CD4-positive, CD25-positive, alpha-beta regulatory T cell (primary cell): ENCODE results near the gene CAMK2D. TPM values are rescaled to one million over a fixed set of nuclear protein-coding genes. Genes with fewer than 3 reads are reported as not detected.

Source experiments
- ATAC-seq, 2 donors: fragments of 150-1000 bp; cut with Tn5 transposase; one replicate each; pipeline ENCODE4 v1.10.0; 2021; ENCODE audit warnings: low read depth in 2 of 2, moderate number of reproducible peaks in 2 of 2, moderate library complexity in 1 of 2
- DNase-seq, 3 donors: peaks; one replicate each; pipeline versions ENCODE4 v3.0.0 to v3.0.0-alpha.2; 2012 to 2022; ENCODE audit warnings: mixed read lengths in 1 of 3
- H3K27ac ChIP-seq: one replicate; pipeline ENCODE4 v1.7.0; 2013; ENCODE audit warnings: mild to moderate bottlenecking, low read length; ENCODE audit not compliant: insufficient read depth, poor library complexity, severe bottlenecking
- H3K27me3 ChIP-seq: one replicate; pipeline ENCODE4 v1.7.0; 2013; ENCODE audit warnings: low read length; ENCODE audit not compliant: control insufficient read depth, insufficient read depth
- H3K36me3 ChIP-seq: one replicate; pipeline ENCODE4 v1.7.0; 2013; ENCODE audit warnings: mild to moderate bottlenecking, low read length, moderate library complexity; ENCODE audit not compliant: control insufficient read depth, insufficient read depth
- H3K4me1 ChIP-seq: 2 replicates; pipeline ENCODE4 v1.7.0; 2013; ENCODE audit warnings: mild to moderate bottlenecking, low read length; ENCODE audit not compliant: insufficient read depth, control insufficient read depth, poor library complexity, severe bottlenecking
- H3K4me3 ChIP-seq: one replicate; pipeline ENCODE4 v1.7.0; 2013; ENCODE audit warnings: low read depth, mild to moderate bottlenecking, low read length, moderate library complexity
- H3K9me3 ChIP-seq, 2 experiments: 1 replicate in 1 of 2; 2 replicates in 1 of 2; pipeline ENCODE4 v1.7.0; 2013; ENCODE audit warnings: low read length in 2 of 2, mild to moderate bottlenecking in 1 of 2, moderate library complexity in 1 of 2; ENCODE audit not compliant: control insufficient read depth in 2 of 2
- H3K27ac Mint-ChIP-seq, 3 donors: one replicate each; pipeline ENCODE4 v1.8.0; 2020 to 2022; ENCODE audit warnings: mild to moderate bottlenecking in 3 of 3, mixed read lengths in 3 of 3, moderate library complexity in 2 of 3
- H3K27me3 Mint-ChIP-seq: one replicate; pipeline ENCODE4 v1.8.0; 2022; ENCODE audit warnings: mild to moderate bottlenecking, mixed read lengths
- H3K36me3 Mint-ChIP-seq: one replicate; pipeline ENCODE4 v1.8.0; 2020; ENCODE audit warnings: mixed read lengths
- H3K4me1 Mint-ChIP-seq, 4 donors: one replicate each; pipeline ENCODE4 v1.8.0; 2020 to 2022; ENCODE audit warnings: mixed read lengths in 4 of 4, mild to moderate bottlenecking in 1 of 4
- H3K4me3 Mint-ChIP-seq, 4 donors: one replicate each; pipeline ENCODE4 v1.8.0; 2020 to 2022; ENCODE audit warnings: mild to moderate bottlenecking in 4 of 4, mixed read lengths in 4 of 4, moderate library complexity in 3 of 4
- H3K9me3 Mint-ChIP-seq, 7 donors: one replicate each; pipeline ENCODE4 v1.8.0; 2020 to 2022; ENCODE audit warnings: mixed read lengths in 7 of 7, mild to moderate bottlenecking in 3 of 7, moderate library complexity in 2 of 7
- polyA plus RNA-seq, 4 donors: library from polyadenylated mRNA; unstranded; fragments of 300-500 nt; fragmentation: Illumina TruSeq; gene quantifications; one replicate each; pipeline ENCODE4 v1.2.3, GENCODE V29; 2021
- total RNA-seq: library from RNA; stranded (reverse); gene quantifications from one replicate; pipeline ENCODE4 v1.2.3, GENCODE V29; 2022

CAMK2D gene
- total and polyA plus RNA-seq, 5 donors from 2014 or later: 24.5 to 42.7 (median 26.2) TPM

- H3K27me3 Mint-ChIP-seq: no peaks in the 10 kb centered on the region
- peak overlapping the region; percentile 17 to 58 (median 35) for H3K4me3 Mint-ChIP-seq
- Histone ChIP-seq H3K9me3 (no peaks in the 10 kb centered on the region), H3K4me1 (peaks cover 40% of the 10 kb centered on the region), H3K4me3 (peak overlapping the region; percentile 55), H3K27ac (no peak overlapping the region), H3K27me3 (no peaks in the 10 kb centered on the region), H3K36me3 (peaks cover 7% of the 10 kb centered on the region)
- H3K4me1 Mint-ChIP-seq: peaks cover 39 to 65% (median 45%) of the 10 kb centered on the region in 4 donors
- DNase-seq: peak in 1 of 3 donors; percentile 64
- peak overlapping the region in 1 of 3 donors; percentile 15 for H3K27ac Mint-ChIP-seq
- peak; percentile 56 to 70 for ATAC-seq
- H3K36me3 Mint-ChIP-seq: peaks cover 15% of the 10 kb centered on the region
- H3K9me3 Mint-ChIP-seq: no peaks in the 10 kb centered on the region
These were observed 5.5 kb downstream of the CAMK2D start for GRCh38 chr4:113756005-113756410.

- H3K27ac ChIP-seq: no peak overlapping the region
- H3K4me1 ChIP-seq: peaks cover 7% of the 10 kb centered on the region
- DNase-seq (no peak), ATAC-seq (no peak)
- Mint-ChIP-seq H3K36me3 (peaks cover 24% of the 10 kb centered on the region), H3K4me1 (peaks cover 24 to 52% (median 40%) of the 10 kb centered on the region in 4 donors), H3K27me3 (no peaks in the 10 kb centered on the region), H3K9me3 (peaks cover 0 to 2% (median 0%) of the 10 kb centered on the region in 7 donors), H3K27ac (peak overlapping the region in 1 of 3 donors; percentile 50), H3K4me3 (no peak overlapping the region)
- H3K4me3 ChIP-seq: no peak overlapping the region
- no peaks in the 10 kb centered on the region for H3K27me3 ChIP-seq
- no peaks in the 10 kb centered on the region for H3K9me3 ChIP-seq
- H3K36me3 ChIP-seq: peaks cover 9% of the 10 kb centered on the region
These were observed 10.8 kb downstream of the CAMK2D start for GRCh38 chr4:113750734-113751133.

- ATAC-seq (no peak), DNase-seq (no peak)
- Mint-ChIP-seq H3K36me3 (peaks cover 24% of the 10 kb centered on the region), H3K4me1 (peaks cover 20 to 49% (median 36%) of the 10 kb centered on the region in 4 donors), H3K4me3 (peak overlapping the region in 1 of 4 donors; percentile 32), H3K27me3 (no peaks in the 10 kb centered on the region), H3K9me3 (peaks cover 0 to 2% (median 0%) of the 10 kb centered on the region in 7 donors), H3K27ac (peak overlapping the region in 1 of 3 donors; percentile 50)
- H3K4me1 ChIP-seq: peaks cover 4% of the 10 kb centered on the region
- no peaks in the 10 kb centered on the region for H3K27me3 ChIP-seq
- no peaks in the 10 kb centered on the region for H3K9me3 ChIP-seq
- peaks cover 9% of the 10 kb centered on the region for H3K36me3 ChIP-seq
- H3K27ac ChIP-seq: no peak overlapping the region
- H3K4me3 ChIP-seq: no peak overlapping the region
These were observed 11.2 kb downstream of the CAMK2D start for GRCh38 chr4:113750296-113750695.

GRCh38 chr4:113749178-113749577 lies 12.4 kb downstream of the CAMK2D start:
- ATAC-seq: no peak
- Histone ChIP-seq H3K4me1 (no peaks in the 10 kb centered on the region), H3K9me3 (no peaks in the 10 kb centered on the region), H3K36me3 (peaks cover 9% of the 10 kb centered on the region), H3K27me3 (no peaks in the 10 kb centered on the region), H3K27ac (no peak overlapping the region), H3K4me3 (no peak overlapping the region)
- H3K4me1 Mint-ChIP-seq: peaks cover 20 to 43% (median 34%) of the 10 kb centered on the region in 4 donors
- H3K27me3 Mint-ChIP-seq: no peaks in the 10 kb centered on the region
- H3K36me3 Mint-ChIP-seq: peaks cover 24% of the 10 kb centered on the region
- H3K27ac Mint-ChIP-seq: no peak overlapping the region
- peaks cover 0 to 2% (median 0%) of the 10 kb centered on the region in 7 donors for H3K9me3 Mint-ChIP-seq
- H3K4me3 Mint-ChIP-seq: no peak overlapping the region
- DNase-seq: no peak

GRCh38 chr4:113747949-113748348 lies 13.6 kb downstream of the CAMK2D start:
- ATAC-seq: no peak
- Mint-ChIP-seq H3K36me3 (peaks cover 24% of the 10 kb centered on the region), H3K9me3 (peaks cover 0 to 2% (median 0%) of the 10 kb centered on the region in 7 donors), H3K27ac (no peak overlapping the region), H3K4me1 (peaks cover 19 to 37% (median 30%) of the 10 kb centered on the region in 4 donors), H3K4me3 (no peak overlapping the region), H3K27me3 (no peaks in the 10 kb centered on the region)
- Histone ChIP-seq H3K27ac (no peak overlapping the region), H3K36me3 (peaks cover 6% of the 10 kb centered on the region), H3K4me3 (no peak overlapping the region), H3K27me3 (no peaks in the 10 kb centered on the region), H3K4me1 (no peaks in the 10 kb centered on the region), H3K9me3 (no peaks in the 10 kb centered on the region)
- no peak for DNase-seq

- Mint-ChIP-seq H3K36me3 (peaks cover 21% of the 10 kb centered on the region), H3K27ac (no peak overlapping the region)
These were observed 15.8 kb downstream of the CAMK2D start for GRCh38 chr4:113745711-113746110.

GRCh38 chr4:113744667-113745240 lies 16.8 kb downstream of the CAMK2D start:
- H3K9me3 Mint-ChIP-seq: peaks cover 0 to 4% (median 0%) of the 10 kb centered on the region in 7 donors
- no peak overlapping the region for H3K27ac Mint-ChIP-seq
- no peak overlapping the region for H3K4me3 ChIP-seq
- no peaks in the 10 kb centered on the region for H3K36me3 ChIP-seq
- ATAC-seq (no peak), DNase-seq (no peak)
- H3K36me3 Mint-ChIP-seq: peaks cover 17% of the 10 kb centered on the region
- no peaks in the 10 kb centered on the region for H3K9me3 ChIP-seq
- no peak overlapping the region for H3K27ac ChIP-seq
- H3K4me1 ChIP-seq: peaks cover 4% of the 10 kb centered on the region
- no peaks in the 10 kb centered on the region for H3K27me3 Mint-ChIP-seq
- no peaks in the 10 kb centered on the region for H3K27me3 ChIP-seq
- no peak overlapping the region for H3K4me3 Mint-ChIP-seq
- peaks cover 19 to 40% (median 27%) of the 10 kb centered on the region in 4 donors for H3K4me1 Mint-ChIP-seq

More at GRCh38 chr4:113745711-113746110, 15.8 kb downstream of the CAMK2D start:
- Histone ChIP-seq H3K9me3 (no peaks in the 10 kb centered on the region), H3K4me1 (no peaks in the 10 kb centered on the region), H3K27ac (no peak overlapping the region), H3K4me3 (no peak overlapping the region), H3K36me3 (peaks cover 6% of the 10 kb centered on the region), H3K27me3 (no peaks in the 10 kb centered on the region)
- Mint-ChIP-seq H3K4me3 (no peak overlapping the region), H3K4me1 (peaks cover 22 to 40% (median 27%) of the 10 kb centered on the region in 4 donors), H3K9me3 (peaks cover 0 to 4% (median 0%) of the 10 kb centered on the region in 7 donors), H3K27me3 (no peaks in the 10 kb centered on the region)
- ATAC-seq: no peak
- no peak for DNase-seq

- H3K27ac ChIP-seq: no peak overlapping the region
- DNase-seq (no peak), ATAC-seq (no peak)
- peaks cover 0 to 4% (median 0%) of the 10 kb centered on the region in 7 donors for H3K9me3 Mint-ChIP-seq
- H3K4me3 Mint-ChIP-seq: no peak overlapping the region
- no peak overlapping the region for H3K4me3 ChIP-seq
- peaks cover 11% of the 10 kb centered on the region for H3K4me1 ChIP-seq
- H3K36me3 ChIP-seq: no peaks in the 10 kb centered on the region
- no peaks in the 10 kb centered on the region for H3K27me3 Mint-ChIP-seq
- no peaks in the 10 kb centered on the region for H3K9me3 ChIP-seq
- peaks cover 16% of the 10 kb centered on the region for H3K36me3 Mint-ChIP-seq
- H3K4me1 Mint-ChIP-seq: peaks cover 26 to 47% (median 34%) of the 10 kb centered on the region in 4 donors
- H3K27ac Mint-ChIP-seq: no peak overlapping the region
- H3K27me3 ChIP-seq: no peaks in the 10 kb centered on the region
These were observed 17.8 kb downstream of the CAMK2D start for GRCh38 chr4:113743690-113744089.
